Measurements from ENCODE around the gene MX2.
"Not testable (repeated sequence)": the region's sequence is repeated elsewhere in the genome, so short reads cannot be mapped to it uniquely, and the experiment has no call there.

Gene MX2

DNA sequence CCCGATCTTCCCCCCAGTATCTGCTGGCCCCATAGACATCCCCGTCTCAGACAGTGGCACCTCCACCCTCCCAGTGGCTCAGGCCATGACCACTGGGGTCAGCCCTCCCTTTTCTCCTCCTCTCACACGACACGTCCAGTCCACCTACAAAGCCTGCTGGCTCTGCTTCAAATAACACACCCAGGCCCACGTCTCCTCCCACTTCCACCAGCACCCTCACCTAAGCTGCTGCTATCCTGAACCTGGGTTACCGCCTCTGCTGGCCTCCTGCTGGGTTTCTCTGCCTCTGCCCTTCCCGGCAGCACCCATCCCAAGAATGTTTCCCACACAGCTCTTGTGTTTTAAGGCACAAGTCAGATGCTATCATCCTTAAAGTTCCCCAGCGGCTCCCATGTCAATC lies 26.0 kb downstream of the MX2 start:
- DNase-seq: no peak

DNA sequence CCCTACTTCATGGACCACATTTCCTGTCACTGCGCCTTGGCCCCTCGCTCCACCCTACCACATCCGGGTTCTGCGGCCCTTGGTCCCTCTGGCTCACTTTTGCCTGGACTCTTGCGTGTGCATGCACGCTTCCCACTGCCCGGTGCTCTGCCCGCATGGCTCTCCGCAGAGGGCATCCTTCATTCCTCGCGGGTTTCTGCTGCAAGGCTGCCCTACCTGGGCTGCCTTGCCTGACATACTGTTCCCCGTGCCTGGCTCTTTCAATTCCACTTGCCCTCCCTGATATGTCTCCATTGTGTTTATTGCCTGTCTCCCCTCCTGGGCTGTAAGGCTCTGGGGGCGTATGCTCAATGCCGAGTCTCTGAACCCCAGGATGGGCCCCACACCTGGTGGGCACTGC lies 26.4 kb downstream of the MX2 start:
- DNase-seq: no peak

DNA sequence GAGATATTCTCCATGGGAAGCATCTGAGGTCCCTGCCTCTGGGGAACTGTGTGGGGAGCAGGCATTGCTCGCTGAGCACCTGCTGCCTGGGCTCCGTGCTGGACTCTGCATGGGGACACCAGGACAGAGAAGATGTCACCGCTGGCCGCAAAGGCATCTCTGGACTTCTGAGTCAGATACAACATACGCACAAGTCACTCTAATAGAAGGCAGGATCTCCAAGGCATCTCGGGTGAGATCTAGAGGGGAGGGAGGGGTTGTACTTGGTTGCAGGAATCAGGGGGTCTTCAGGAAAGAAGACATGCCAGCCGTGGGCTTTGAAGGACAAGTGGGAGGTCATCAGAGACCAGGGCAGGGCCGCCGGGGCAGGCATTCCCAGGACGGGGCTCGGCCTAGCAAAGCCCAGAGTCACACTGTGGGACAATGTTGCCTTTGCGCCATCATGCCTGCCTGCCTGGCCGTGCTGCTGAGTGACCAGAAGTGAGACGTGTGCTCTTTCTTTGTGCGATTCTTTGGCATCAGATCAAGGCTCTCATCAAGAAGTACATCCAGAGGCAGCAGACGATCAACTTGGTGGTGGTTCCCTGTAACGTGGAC lies 28.3 kb downstream of the MX2 start:
- no peak for DNase-seq

- DNase-seq: peak in 1 of 2 experiments; percentile 7
Observed at GRCh38 chr21:41393876-41394465, 32.1 kb downstream of the MX2 start.

DNA sequence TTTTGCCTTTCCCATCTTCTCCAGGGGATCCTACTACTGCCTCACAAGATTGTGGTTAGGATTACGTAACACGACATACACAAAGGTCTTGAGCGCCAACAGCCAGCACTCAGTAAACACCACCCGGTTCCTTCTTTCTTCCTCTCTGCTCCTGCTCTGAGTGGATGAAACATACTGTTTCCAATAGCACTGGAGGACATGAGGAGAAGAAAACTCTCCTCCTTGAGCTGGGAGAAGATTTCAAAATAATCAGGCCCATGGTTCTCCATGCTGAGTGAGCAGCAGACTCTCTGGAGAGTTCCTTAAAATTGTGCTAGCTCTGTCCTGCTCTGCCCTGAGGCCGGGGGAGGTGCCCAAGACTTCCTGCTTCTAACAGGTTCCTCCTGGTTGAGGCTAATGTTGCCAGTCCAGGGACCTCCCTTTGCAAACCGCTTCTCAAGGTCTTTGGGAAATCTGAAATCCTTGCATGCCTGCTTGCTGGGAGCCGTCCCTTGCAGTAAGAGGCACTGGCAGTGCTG lies 34.8 kb downstream of the MX2 start:
- DNase-seq: peak in 1 of 2 experiments; percentile 5

GRCh38 chr21:41397471-41397891 lies 35.7 kb downstream of the MX2 start:
- peak in 1 of 2 experiments; percentile 4 for DNase-seq

DNA sequence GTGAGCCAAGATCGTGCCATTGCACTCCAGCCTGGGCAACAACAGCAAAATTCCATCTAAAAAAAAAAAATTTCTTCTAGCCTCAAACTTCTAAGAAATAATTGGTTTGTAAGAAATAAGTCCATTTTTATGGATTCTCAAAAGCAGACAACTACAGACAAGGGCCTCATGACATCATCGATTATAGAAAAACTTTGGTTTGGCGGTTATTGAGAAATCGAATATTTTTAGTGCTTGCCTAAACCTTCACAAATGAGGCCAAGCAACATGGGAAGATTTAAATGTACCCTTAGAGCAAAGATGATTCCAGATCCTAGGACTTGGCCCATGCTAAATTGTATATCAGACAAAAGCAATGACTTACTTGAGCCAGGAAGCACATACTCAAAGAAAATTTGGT lies 36.4 kb downstream of the MX2 start:
- no peak for DNase-seq

- peak in 1 of 2 experiments; percentile 2 for DNase-seq
Observed at GRCh38 chr21:41398831-41399230, 37.0 kb downstream of the MX2 start.

DNA sequence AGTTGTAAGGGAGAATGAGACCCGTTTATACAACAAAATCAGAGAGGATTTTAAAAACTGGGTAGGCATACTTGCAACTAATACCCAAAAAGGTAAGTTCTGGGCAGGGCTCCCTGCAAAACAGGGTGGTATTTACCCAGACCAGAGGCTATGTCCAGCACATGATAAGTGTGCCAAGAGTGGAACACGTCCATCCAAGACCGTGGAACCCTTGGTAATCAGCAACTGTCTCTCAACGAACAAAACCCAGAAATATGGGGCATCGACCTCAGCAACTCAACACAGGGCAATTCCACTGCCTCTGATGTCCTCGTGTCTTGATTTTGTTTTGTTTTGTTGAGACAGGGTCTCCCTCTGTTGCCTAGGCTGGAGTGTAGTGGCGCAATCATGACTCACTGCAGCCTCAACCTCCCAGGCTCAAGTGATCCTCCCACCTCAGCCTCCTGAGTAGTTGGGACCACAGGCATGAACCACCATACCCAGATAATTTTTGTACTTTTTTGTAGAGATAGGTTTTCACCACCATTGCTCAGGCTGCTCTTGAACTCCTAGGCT lies 37.5 kb downstream of the MX2 start:
- peak in 1 of 2 experiments; percentile 3 for DNase-seq

- DNase-seq: no peak
Observed at GRCh38 chr21:41402231-41402630, 40.4 kb downstream of the MX2 start.

- DNase-seq: peak in 1 of 2 experiments; percentile 2
Observed at GRCh38 chr21:41402796-41403195, 41.0 kb downstream of the MX2 start.

- DNase-seq: peak in 1 of 2 experiments; percentile 3
Observed at GRCh38 chr21:41403331-41403730, 41.5 kb downstream of the MX2 start.

DNA sequence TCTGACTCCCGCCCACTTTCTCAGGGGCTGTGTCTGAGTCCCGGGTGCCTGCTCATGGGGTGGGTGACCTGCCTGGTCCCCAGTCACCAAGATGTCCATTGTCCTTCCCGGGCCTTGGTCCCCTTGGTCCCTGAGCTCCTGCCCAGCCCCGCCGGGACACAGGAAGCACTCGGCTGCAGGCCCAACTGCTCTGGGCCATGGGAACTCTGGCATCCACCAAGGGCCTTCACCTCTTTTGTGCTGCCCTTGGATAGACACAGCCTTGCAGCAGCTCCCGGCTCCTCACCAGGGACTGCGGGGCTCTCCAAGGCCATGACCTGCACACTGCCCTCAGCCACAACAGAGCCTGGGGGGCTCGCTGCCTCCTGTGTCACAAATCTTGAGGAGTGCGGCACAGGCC lies 42.1 kb downstream of the MX2 start:
- DNase-seq: peak in 1 of 2 experiments; percentile 6

GRCh38 chr21:41405321-41405720 lies 43.5 kb downstream of the MX2 start:
- no peak for DNase-seq

- peak in 1 of 2 experiments; percentile 4 for DNase-seq
Observed at GRCh38 chr21:41406340-41406739, 44.5 kb downstream of the MX2 start.

DNA sequence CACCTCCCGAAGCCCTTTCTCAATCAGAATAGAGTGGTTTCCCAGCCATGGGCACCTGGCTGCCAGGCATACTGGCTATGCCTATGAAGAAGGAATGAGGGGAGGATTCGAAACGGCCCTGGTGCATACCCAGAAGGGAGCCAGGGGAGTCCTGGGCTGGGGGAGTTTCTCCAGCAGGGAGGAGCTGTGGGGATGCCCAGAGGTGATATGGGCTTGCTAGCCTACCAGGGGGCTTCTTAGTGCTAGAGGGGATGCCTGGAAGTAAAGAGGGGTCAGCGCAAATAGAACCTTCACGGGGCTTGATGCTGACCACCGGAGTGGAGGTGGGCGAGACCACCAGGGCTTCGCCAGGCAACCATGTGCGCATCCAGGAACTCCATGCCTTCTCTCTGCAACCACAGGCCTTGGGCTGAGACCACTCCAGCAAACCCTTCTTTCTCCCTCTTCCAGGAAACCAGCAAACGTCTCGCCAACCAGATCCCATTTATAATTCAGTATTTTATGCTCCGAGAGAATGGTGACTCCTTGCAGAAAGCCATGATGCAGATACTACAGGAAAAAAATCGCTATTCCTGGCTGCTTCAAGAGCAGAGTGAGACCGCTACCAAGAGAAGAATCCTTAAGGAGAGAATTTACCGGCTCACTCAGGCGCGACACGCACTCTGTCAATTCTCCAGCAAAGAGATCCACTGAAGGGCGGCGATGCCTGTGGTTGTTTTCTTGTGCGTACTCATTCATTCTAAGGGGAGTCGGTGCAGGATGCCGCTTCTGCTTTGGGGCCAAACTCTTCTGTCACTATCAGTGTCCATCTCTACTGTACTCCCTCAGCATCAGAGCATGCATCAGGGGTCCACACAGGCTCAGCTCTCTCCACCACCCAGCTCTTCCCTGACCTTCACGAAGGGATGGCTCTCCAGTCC lies 46.0 kb downstream of the MX2 start:
- no peak for DNase-seq

DNA sequence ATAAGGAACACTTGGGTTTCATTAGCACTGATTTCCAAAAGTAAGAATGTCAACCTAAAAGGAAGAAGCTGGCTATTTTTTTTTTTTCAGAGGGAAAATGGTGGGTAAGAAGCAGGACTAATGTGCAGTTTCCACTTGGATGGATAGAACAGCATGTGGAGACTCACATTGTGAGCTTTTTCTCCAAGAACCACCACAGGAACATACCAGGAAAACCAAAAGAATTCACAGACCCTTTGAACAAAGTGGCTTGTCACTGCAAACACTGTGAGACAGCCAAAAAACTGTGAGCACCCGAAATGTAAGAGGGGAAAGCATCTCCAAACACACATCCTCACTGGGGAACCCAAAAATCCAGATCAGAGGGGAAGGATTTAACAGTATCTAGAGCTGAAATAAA lies 48.5 kb downstream of the MX2 start:
- DNase-seq: no peak

GRCh38 chr21:41410767-41411448 lies 49.1 kb downstream of the MX2 start:
- DNase-seq: no peak

DNA sequence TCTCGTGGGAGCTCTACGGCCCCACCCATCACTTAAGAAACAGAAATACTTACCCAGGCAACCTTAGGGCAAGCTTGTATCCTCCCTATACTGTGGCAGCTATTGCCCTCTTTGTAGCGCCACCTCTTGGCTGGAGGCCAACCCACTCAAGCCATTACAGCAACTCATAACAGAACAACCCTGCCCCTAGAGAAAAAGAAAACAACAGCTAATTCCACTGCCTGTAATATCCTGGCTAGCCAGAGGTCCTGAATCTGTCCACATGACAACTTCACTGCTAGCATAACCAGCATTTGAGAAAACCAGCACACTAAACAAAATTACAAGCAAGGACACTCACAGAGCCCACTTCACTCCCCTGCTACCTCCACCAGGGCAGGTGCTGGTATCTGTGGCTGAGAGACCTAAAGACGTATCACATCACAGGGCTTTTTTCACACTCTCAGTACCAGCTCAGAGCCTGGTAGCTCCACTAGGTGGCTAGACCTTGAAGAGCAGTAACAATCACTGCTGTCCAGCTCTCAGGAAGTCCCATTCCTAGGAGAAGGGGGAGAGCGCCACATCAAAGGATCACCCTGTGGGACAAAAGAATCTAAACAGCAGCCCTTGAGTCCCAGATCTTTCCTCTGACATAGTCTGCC lies 49.7 kb downstream of the MX2 start:
- DNase-seq: no peak

DNA sequence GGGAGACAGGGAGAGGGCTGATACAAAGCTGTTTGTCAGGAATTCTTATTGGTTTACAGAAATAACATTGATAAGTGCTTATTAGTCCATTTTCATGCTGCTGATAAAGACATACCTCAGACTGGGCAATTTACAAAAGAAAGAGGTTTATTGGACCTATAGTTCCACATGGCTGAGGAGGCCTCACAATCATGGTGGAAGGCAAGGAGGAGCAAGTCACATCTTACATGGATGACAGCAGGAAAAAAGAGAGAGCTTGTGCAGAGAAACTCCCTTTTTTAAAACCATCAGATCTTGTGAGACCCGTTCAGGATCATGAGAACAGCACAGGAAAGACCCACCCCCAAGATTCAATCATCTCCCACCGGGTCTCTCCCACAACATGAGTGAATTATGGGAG lies 55.7 kb downstream of the MX2 start:
- DNase-seq: not testable (repeated sequence)

GRCh38 chr21:41418393-41418792 lies 56.6 kb downstream of the MX2 start:
- DNase-seq: peak in 1 of 2 experiments; percentile 4
